CD14-positive monocyte (primary cell): Measurements from ENCODE around the gene CHRNB4. TPM values are rescaled to one million over a fixed set of nuclear protein-coding genes. Genes with fewer than 3 reads are reported as not detected.

Experiments
- DNase-seq, 3 donors: peaks; one replicate each; pipeline ENCODE4 v3.0.0-alpha.2; 2011 to 2022
- H2AFZ ChIP-seq: 2 replicates; pipeline ENCODE4 v1.6.0; 2012; ENCODE audit warnings: mild to moderate bottlenecking, low read depth, low read length, inconsistent platforms; ENCODE audit not compliant: insufficient read depth, poor library complexity, severe bottlenecking
- H3K27ac ChIP-seq, 2 donors: 1 replicate in 1 of 2; 2 replicates in 1 of 2; pipeline ENCODE4 v1.5.1; 2012 to 2013; ENCODE audit warnings: low read length in 2 of 2, control low read depth in 1 of 2, inconsistent platforms in 1 of 2, low read depth in 1 of 2, mild to moderate bottlenecking in 1 of 2
- H3K27me3 ChIP-seq, 2 donors: one replicate each; pipeline versions ENCODE4 v1.6.0 to v1.6.1; 2011 to 2013; ENCODE audit warnings: low read length in 2 of 2; ENCODE audit not compliant: control insufficient read depth in 2 of 2, insufficient read depth in 2 of 2
- H3K36me3 ChIP-seq, 2 donors: replicated peaks in 1 of 2; 1 replicate in 1 of 2; 2 replicates in 1 of 2; pipeline versions ENCODE4 v1.5.1 to v1.6.1; 2012 to 2013; ENCODE audit warnings: low read length in 2 of 2, control low read depth in 1 of 2, inconsistent platforms in 1 of 2, mild to moderate bottlenecking in 1 of 2; ENCODE audit not compliant: insufficient read depth in 2 of 2, control insufficient read depth in 1 of 2
- H3K4me1 ChIP-seq, 2 donors: 1 replicate in 1 of 2; 2 replicates in 1 of 2; pipeline versions ENCODE4 v1.5.1 to v1.6.1; 2012 to 2013; ENCODE audit warnings: low read length in 2 of 2, control low read depth in 1 of 2, inconsistent platforms in 1 of 2, mild to moderate bottlenecking in 1 of 2, moderate library complexity in 1 of 2; ENCODE audit not compliant: insufficient read depth in 2 of 2, control insufficient read depth in 1 of 2
- H3K4me2 ChIP-seq: replicated peaks from 2 replicates; pipeline ENCODE3; 2012; ENCODE audit warnings: low read length, moderate library complexity, mild to moderate bottlenecking; ENCODE audit not compliant: poor library complexity, severe bottlenecking; ENCODE audit errors: extremely low read depth
- H3K4me3 ChIP-seq, 3 experiments: fragments of 200-600 bp in 1 of 3; sonication (generic) in 1 of 3; replicated peaks in 1 of 3; 1 replicate in 2 of 3; 2 replicates in 1 of 3; pipeline ENCODE4 v1.5.1; 2011 to 2013; ENCODE audit warnings: low read length in 3 of 3, mild to moderate bottlenecking in 3 of 3, control low read depth in 2 of 3, low read depth in 2 of 3, inconsistent platforms in 1 of 3, moderate library complexity in 1 of 3
- H3K79me2 ChIP-seq: 2 replicates; pipeline ENCODE4 v1.6.0; 2012; ENCODE audit warnings: mild to moderate bottlenecking, control low read depth, inconsistent platforms, low read length, moderate library complexity; ENCODE audit not compliant: insufficient read depth
- H3K9ac ChIP-seq: 2 replicates; pipeline ENCODE4 v1.6.0; 2017; ENCODE audit warnings: low read length, mild to moderate bottlenecking; ENCODE audit not compliant: insufficient read depth, poor library complexity, severe bottlenecking
- H3K9me3 ChIP-seq, 2 donors: replicated peaks in 1 of 2; 1 replicate in 1 of 2; 2 replicates in 1 of 2; pipeline versions ENCODE4 v1.5.1 to v1.6.1; 2012 to 2013; ENCODE audit warnings: low read length in 2 of 2, control low read depth in 1 of 2; ENCODE audit not compliant: control insufficient read depth in 1 of 2, insufficient read depth in 1 of 2
- H4K20me1 ChIP-seq: 2 replicates; pipeline ENCODE4 v1.6.0; 2012; ENCODE audit warnings: mild to moderate bottlenecking, low read length, control low read depth, moderate library complexity; ENCODE audit not compliant: insufficient read depth
- H3K27ac Mint-ChIP-seq, 7 donors: one replicate each; pipeline ENCODE4 v1.8.0; 2020; ENCODE audit warnings: mild to moderate bottlenecking in 7 of 7, mixed read lengths in 7 of 7, moderate library complexity in 6 of 7, inconsistent platforms in 2 of 7
- H3K27me3 Mint-ChIP-seq, 3 donors: one replicate each; pipeline ENCODE4 v1.8.0; 2021 to 2022; ENCODE audit warnings: low read depth in 3 of 3, mild to moderate bottlenecking in 3 of 3, mixed read lengths in 3 of 3, moderate library complexity in 3 of 3, inconsistent platforms in 1 of 3
- H3K36me3 Mint-ChIP-seq, 2 donors: one replicate each; pipeline ENCODE4 v1.8.0; 2020; ENCODE audit warnings: mixed read lengths in 2 of 2, inconsistent platforms in 1 of 2, mild to moderate bottlenecking in 1 of 2
- H3K4me1 Mint-ChIP-seq: one replicate; pipeline ENCODE4 v1.8.0; 2020; ENCODE audit warnings: mild to moderate bottlenecking, mixed read lengths
- H3K4me3 Mint-ChIP-seq, 2 donors: one replicate each; pipeline ENCODE4 v1.8.0; 2020; ENCODE audit warnings: mild to moderate bottlenecking in 2 of 2, mixed read lengths in 2 of 2, moderate library complexity in 1 of 2
- H3K9me3 Mint-ChIP-seq, 7 donors: one replicate each; pipeline ENCODE4 v1.8.0; 2020 to 2022; ENCODE audit warnings: mixed read lengths in 7 of 7, mild to moderate bottlenecking in 6 of 7, moderate library complexity in 6 of 7, inconsistent platforms in 2 of 7
- CTCF ChIP-seq: fragments of 200-600 bp; IDR thresholded peaks from one replicate; pipeline ENCODE4 v1.8.0; 2022; ENCODE audit warnings: antibody characterized with exemption, mild to moderate bottlenecking
- whole genome bisulfite sequencing: methylation state at CpG from one replicate; pipeline ENCODE4 v1.1.5; 2013; ENCODE audit warnings: missing lambda C conversion rate; ENCODE audit not compliant: insufficient coverage; 5-methylcytosine and 5-hydroxymethylcytosine counted together
- intact Hi-C, 2 donors: fragments of 100-400 bp; cut with micrococcal nuclease; formaldehyde crosslinking; loops; one replicate each; pipeline versions ENCODE4 v1.15.0 to v1.15.1; 2023
- polyA plus RNA-seq, 3 donors: library from polyadenylated mRNA; depleted of rRNA in 1 of 3; unstranded in 2 of 3; stranded (reverse) in 1 of 3; fragments of 300-500 nt in 2 of 3; fragments of >200 nt in 1 of 3; fragmentation: Illumina TruSeq in 2 of 3; gene quantifications; 1 replicate in 2 of 3; 2 replicates in 1 of 3; pipeline ENCODE4 v1.2.3, GENCODE V29; 2012 to 2021

Gene CHRNB4
- polyA plus RNA-seq, 3 donors = not detected

GRCh38 chr15:78634210-78635145 lies 6.5 kb downstream of the CHRNB4 start:
- peaks cover 3 to 12% (median 8%) of the 10 kb centered on the region in 7 donors for H3K9me3 Mint-ChIP-seq
- no peak for TF ChIP-seq CTCF
- intact Hi-C loops = no loop called here

GRCh38 chr15:78633348-78633747 lies 7.7 kb downstream of the CHRNB4 start:
- no peaks in the 10 kb centered on the region for H3K27me3 ChIP-seq
- Mint-ChIP-seq H3K9me3 (peaks cover 3 to 12% (median 8%) of the 10 kb centered on the region in 7 donors), H3K4me1 (no peaks in the 10 kb centered on the region), H3K27me3 (peaks cover 2 to 16% (median 8%) of the 10 kb centered on the region in 3 donors), H3K36me3 (no peaks in the 10 kb centered on the region), H3K27ac (peak overlapping the region in 1 of 7 donors; percentile 49), H3K4me3 (no peak overlapping the region)
- no peak overlapping the region for H3K27ac ChIP-seq
- TF ChIP-seq CTCF = no peak
- H3K4me3 ChIP-seq = no peak overlapping the region
- H2AFZ ChIP-seq = no peak overlapping the region
- DNase-seq = no peak
- no peaks in the 10 kb centered on the region for H3K36me3 ChIP-seq
- H3K4me1 ChIP-seq = no peaks in the 10 kb centered on the region
- H3K9me3 ChIP-seq = peaks cover 4 to 9% of the 10 kb centered on the region in 2 donors
- WGBS = 100% methylated on average over 1 of the region's 2 CpGs
- no peaks in the 10 kb centered on the region for H3K79me2 ChIP-seq
- intact Hi-C loops = no loop called here
- H3K9ac ChIP-seq = no peak overlapping the region
- H3K4me2 ChIP-seq = no peak overlapping the region
- H4K20me1 ChIP-seq = no peaks in the 10 kb centered on the region

More at GRCh38 chr15:78634210-78635145, 6.5 kb downstream of the CHRNB4 start:
- Histone ChIP-seq H3K4me2 (no peak overlapping the region), H3K4me3 (no peak overlapping the region), H3K36me3 (no peaks in the 10 kb centered on the region), H2AFZ (no peak overlapping the region), H3K4me1 (no peaks in the 10 kb centered on the region), H3K27me3 (peaks cover 0 to under 1% of the 10 kb centered on the region in 2 donors), H3K9me3 (peaks cover 4 to 9% of the 10 kb centered on the region in 2 donors), H3K9ac (no peak overlapping the region), H3K27ac (no peak overlapping the region), H4K20me1 (no peaks in the 10 kb centered on the region), H3K79me2 (no peaks in the 10 kb centered on the region)
- Mint-ChIP-seq H3K36me3 (no peaks in the 10 kb centered on the region), H3K4me3 (no peak overlapping the region), H3K4me1 (no peaks in the 10 kb centered on the region), H3K27ac (no peak overlapping the region), H3K27me3 (peaks cover 2 to 18% (median 6%) of the 10 kb centered on the region in 3 donors)
- 91% methylated on average over 6 of the region's 12 CpGs for WGBS
- DNase-seq = no peak
